ENCODE results near the gene CBFA2T3. TPM values are rescaled to one million over a fixed set of nuclear protein-coding genes. Genes with fewer than 3 reads are reported as not detected.
"Not testable (repeated sequence)": the region's sequence is repeated elsewhere in the genome, so short reads cannot be mapped to it uniquely, and the experiment has no call there.

CBFA2T3 gene
- total RNA-seq, 1 donor from 2014 or later: 0.51 TPM

GRCh38 chr16:88894681-88895300 lies 82.2 kb downstream of the CBFA2T3 start:
- intact Hi-C loops (cut with micrococcal nuclease): no loop called here

GRCh38 chr16:88894266-88894665 lies 82.7 kb downstream of the CBFA2T3 start:
- intact Hi-C loops (cut with micrococcal nuclease): not testable (repeated sequence)

GRCh38 chr16:88893127-88893968 lies 83.7 kb downstream of the CBFA2T3 start:
- intact Hi-C loops (cut with micrococcal nuclease): no loop called here

- intact Hi-C loops (cut with micrococcal nuclease): no loop called here
Observed at GRCh38 chr16:88892065-88892464, 84.9 kb downstream of the CBFA2T3 start.

- intact Hi-C loops (cut with micrococcal nuclease): no loop called here
Observed at GRCh38 chr16:88891083-88891482, 85.9 kb downstream of the CBFA2T3 start.

GRCh38 chr16:88889702-88890352 lies 87.2 kb downstream of the CBFA2T3 start:
- intact Hi-C loops (cut with micrococcal nuclease): not testable (repeated sequence)

- intact Hi-C loops (cut with micrococcal nuclease): no loop called here
Observed at GRCh38 chr16:88888461-88889387, 88.3 kb downstream of the CBFA2T3 start.

GRCh38 chr16:88888057-88888456 lies 89.0 kb downstream of the CBFA2T3 start:
- intact Hi-C loops (cut with micrococcal nuclease): no loop called here

GRCh38 chr16:88886845-88887521 lies 90.0 kb downstream of the CBFA2T3 start:
- intact Hi-C loops (cut with micrococcal nuclease): no loop called here

- intact Hi-C loops (cut with micrococcal nuclease): no loop called here
Observed at GRCh38 chr16:88886420-88886844, 90.6 kb downstream of the CBFA2T3 start.

- intact Hi-C loops (cut with micrococcal nuclease): no loop called here
Observed at GRCh38 chr16:88885693-88886280, 91.2 kb downstream of the CBFA2T3 start.

- intact Hi-C loops (cut with micrococcal nuclease): no loop called here
Observed at GRCh38 chr16:88884569-88885271, 92.3 kb downstream of the CBFA2T3 start.

- intact Hi-C loops (cut with micrococcal nuclease): no loop called here
Observed at GRCh38 chr16:88883946-88884345, 93.1 kb downstream of the CBFA2T3 start.

GRCh38 chr16:88883117-88883895 lies 93.7 kb downstream of the CBFA2T3 start:
- intact Hi-C loops (cut with micrococcal nuclease): no loop called here

GRCh38 chr16:88882358-88883030 lies 94.5 kb downstream of the CBFA2T3 start:
- intact Hi-C loops (cut with micrococcal nuclease): no loop called here

GRCh38 chr16:88881675-88882357 lies 95.2 kb downstream of the CBFA2T3 start:
- intact Hi-C loops (cut with micrococcal nuclease): no loop called here

- intact Hi-C loops (cut with micrococcal nuclease): no loop called here
Observed at GRCh38 chr16:88881007-88881615, 95.9 kb downstream of the CBFA2T3 start.
